Measurements from ENCODE around the gene DQX1.

Gene DQX1

GRCh38 chr2:74571058-74571457 lies 45.0 kb upstream of the DQX1 start:
- no peaks in the 10 kb centered on the region for H3K36me3 ChIP-seq (ENCODE audit: insufficient read depth)
- no peak overlapping the region for H2AFZ ChIP-seq (ENCODE audit: low read depth)
- no peak overlapping the region for H3K27ac ChIP-seq
- no peak overlapping the region for H3K4me2 ChIP-seq
- no peak for TF ChIP-seq CTCF (conservative IDR thresholded peaks at IDR 0.05; ENCODE audit: low read depth, low read length)
- H3K4me1 ChIP-seq (ENCODE audit: low read depth, poor library complexity, severe bottlenecking) = no peaks in the 10 kb centered on the region
- no peaks in the 10 kb centered on the region for H3K27me3 ChIP-seq (ENCODE audit: insufficient read depth, low read depth)
- no peaks in the 10 kb centered on the region for H4K20me1 ChIP-seq (ENCODE audit: insufficient read depth)
- H3K79me2 ChIP-seq (ENCODE audit: insufficient read depth, low read depth) = no peaks in the 10 kb centered on the region
- H3K4me3 ChIP-seq (IDR thresholded peaks at IDR 0.05; ENCODE audit: insufficient read depth, low read depth, low read length) = no peak overlapping the region
- H3K9ac ChIP-seq = no peak overlapping the region

GRCh38 chr2:74569686-74570085 lies 43.7 kb upstream of the DQX1 start:
- Histone ChIP-seq H3K4me2 (no peak overlapping the region), H3K36me3 (ENCODE audit: insufficient read depth) (no peaks in the 10 kb centered on the region), H3K27ac (no peak overlapping the region), H2AFZ (ENCODE audit: low read depth) (no peak overlapping the region), H3K4me3 (IDR thresholded peaks at IDR 0.05; ENCODE audit: insufficient read depth, low read depth, low read length) (no peak overlapping the region), H3K79me2 (ENCODE audit: insufficient read depth, low read depth) (no peaks in the 10 kb centered on the region), H4K20me1 (ENCODE audit: insufficient read depth) (no peaks in the 10 kb centered on the region), H3K4me1 (ENCODE audit: low read depth, poor library complexity, severe bottlenecking) (no peaks in the 10 kb centered on the region), H3K9ac (no peak overlapping the region), H3K27me3 (ENCODE audit: insufficient read depth, low read depth) (no peaks in the 10 kb centered on the region)
- TF ChIP-seq CTCF (conservative IDR thresholded peaks at IDR 0.05; ENCODE audit: low read depth, low read length) = no peak

- no peaks in the 10 kb centered on the region for H3K4me1 ChIP-seq (ENCODE audit: low read depth, poor library complexity, severe bottlenecking)
- H3K4me3 ChIP-seq (IDR thresholded peaks at IDR 0.05; ENCODE audit: insufficient read depth, low read depth, low read length) = no peak overlapping the region
- H3K9ac ChIP-seq = no peak overlapping the region
- H3K4me2 ChIP-seq = no peak overlapping the region
- no peak overlapping the region for H3K27ac ChIP-seq
- no peak for TF ChIP-seq CTCF (conservative IDR thresholded peaks at IDR 0.05; ENCODE audit: low read depth, low read length)
- no peaks in the 10 kb centered on the region for H3K36me3 ChIP-seq (ENCODE audit: insufficient read depth)
- H2AFZ ChIP-seq (ENCODE audit: low read depth) = no peak overlapping the region
- no peaks in the 10 kb centered on the region for H3K79me2 ChIP-seq (ENCODE audit: insufficient read depth, low read depth)
- no peaks in the 10 kb centered on the region for H3K27me3 ChIP-seq (ENCODE audit: insufficient read depth, low read depth)
- no peaks in the 10 kb centered on the region for H4K20me1 ChIP-seq (ENCODE audit: insufficient read depth)
Observed at GRCh38 chr2:74567881-74568280, 41.9 kb upstream of the DQX1 start.

- Histone ChIP-seq H3K79me2 (ENCODE audit: insufficient read depth, low read depth) (no peaks in the 10 kb centered on the region), H4K20me1 (ENCODE audit: insufficient read depth) (no peaks in the 10 kb centered on the region), H3K9ac (no peak overlapping the region), H3K27ac (no peak overlapping the region), H3K36me3 (ENCODE audit: insufficient read depth) (no peaks in the 10 kb centered on the region), H3K4me3 (IDR thresholded peaks at IDR 0.05; ENCODE audit: insufficient read depth, low read depth, low read length) (no peak overlapping the region), H3K4me2 (no peak overlapping the region), H3K4me1 (ENCODE audit: low read depth, poor library complexity, severe bottlenecking) (no peaks in the 10 kb centered on the region), H2AFZ (ENCODE audit: low read depth) (no peak overlapping the region), H3K27me3 (ENCODE audit: insufficient read depth, low read depth) (no peaks in the 10 kb centered on the region; the same call in 1 of the 2 replicates)
- TF ChIP-seq CTCF (conservative IDR thresholded peaks at IDR 0.05; ENCODE audit: low read depth, low read length) = no peak
Observed at GRCh38 chr2:74566754-74567085, 40.7 kb upstream of the DQX1 start.

All from KMS-11 (cell line).